ENCODE data around the gene HERPUD1.

GRCh38 chr16:56896244-56896643, 35.7 kb upstream of the HERPUD1 start:
- TF ChIP-seq PATZ1 (CRISPR knock-in tag; IDR thresholded peaks at IDR 0.05; ENCODE audit: borderline replicate concordance) (no peak), ZNF70 (CRISPR knock-in tag; IDR thresholded peaks at IDR 0.05) (no peak), BACH2 (CRISPR knock-in tag; IDR thresholded peaks at IDR 0.05; ENCODE audit: borderline replicate concordance) (no peak), RARB (CRISPR knock-in tag; IDR thresholded peaks at IDR 0.05) (no peak), CSRNP3 (CRISPR knock-in tag; IDR thresholded peaks at IDR 0.05) (no peak), TCF4 (CRISPR knock-in tag; IDR thresholded peaks at IDR 0.05; ENCODE audit: borderline replicate concordance) (no peak), PPARA (CRISPR knock-in tag; IDR thresholded peaks at IDR 0.05; ENCODE audit: borderline replicate concordance) (no peak), CREB5 (CRISPR knock-in tag; IDR thresholded peaks at IDR 0.05; ENCODE audit: low read depth) (no peak), ZFP30 (CRISPR knock-in tag; IDR thresholded peaks at IDR 0.05) (no peak), SNAI2 (CRISPR knock-in tag; IDR thresholded peaks at IDR 0.05) (no peak), TOX (CRISPR knock-in tag; IDR thresholded peaks at IDR 0.05; ENCODE audit: borderline replicate concordance) (no peak), POU6F1 (CRISPR knock-in tag; IDR thresholded peaks at IDR 0.05; ENCODE audit: borderline replicate concordance, low read depth) (no peak), ZNF565 (CRISPR knock-in tag; conservative IDR thresholded peaks at IDR 0.05; ENCODE audit: low read depth) (no peak)

All from SK-N-SH treated with all-trans-retinoic acid at 6 μM for 48 hours (cell line).